Right lobe of liver (tissue), 4 donors: ENCODE results near the gene PTPRK.

Experiments used
- POLR2A ChIP-seq: fragments of 450-650 bp; IDR thresholded peaks from one replicate; pipeline ENCODE4 v1.6.1; 2017; ENCODE audit warnings: antibody characterized with exemption, mild to moderate bottlenecking
- TF ChIP-seq, protein P1 (sequence below), 4 donors: fragments of 200-600 bp in 3 of 4; fragments of 450-650 bp in 1 of 4; IDR thresholded peaks; one replicate each; pipeline versions ENCODE4 v1.5.1 to v1.8.0; 2016 to 2022; ENCODE audit warnings: antibody characterized with exemption in 4 of 4, mild to moderate bottlenecking in 2 of 4
- donor health status: DM: no; HTN: no; CAD: no.
- donor health status: DM: no; HTN: no; CAD: no.
- donor health status: DM: no; HTN: yes; CAD: no.

DNA sequence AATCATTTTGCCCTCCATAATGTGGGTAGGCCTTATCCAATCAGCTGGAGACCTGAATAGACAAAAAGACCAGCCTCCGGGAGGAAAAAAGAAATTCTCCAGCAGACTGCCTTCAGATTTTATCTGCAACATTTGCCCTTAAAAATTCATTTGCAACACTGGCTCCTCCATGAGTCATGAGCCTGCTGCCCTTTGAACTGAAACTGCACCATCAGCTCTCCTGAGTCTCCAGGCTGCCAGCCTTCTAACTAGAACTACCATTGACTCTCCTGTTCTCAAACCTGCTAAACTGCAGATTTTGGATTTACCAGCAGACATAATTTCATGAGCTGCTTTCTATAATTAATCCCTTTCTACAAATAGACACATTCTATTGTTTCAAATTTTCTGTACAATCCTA lies 395.7 kb downstream of the PTPRK start:
- TF ChIP-seq, protein P1, sequence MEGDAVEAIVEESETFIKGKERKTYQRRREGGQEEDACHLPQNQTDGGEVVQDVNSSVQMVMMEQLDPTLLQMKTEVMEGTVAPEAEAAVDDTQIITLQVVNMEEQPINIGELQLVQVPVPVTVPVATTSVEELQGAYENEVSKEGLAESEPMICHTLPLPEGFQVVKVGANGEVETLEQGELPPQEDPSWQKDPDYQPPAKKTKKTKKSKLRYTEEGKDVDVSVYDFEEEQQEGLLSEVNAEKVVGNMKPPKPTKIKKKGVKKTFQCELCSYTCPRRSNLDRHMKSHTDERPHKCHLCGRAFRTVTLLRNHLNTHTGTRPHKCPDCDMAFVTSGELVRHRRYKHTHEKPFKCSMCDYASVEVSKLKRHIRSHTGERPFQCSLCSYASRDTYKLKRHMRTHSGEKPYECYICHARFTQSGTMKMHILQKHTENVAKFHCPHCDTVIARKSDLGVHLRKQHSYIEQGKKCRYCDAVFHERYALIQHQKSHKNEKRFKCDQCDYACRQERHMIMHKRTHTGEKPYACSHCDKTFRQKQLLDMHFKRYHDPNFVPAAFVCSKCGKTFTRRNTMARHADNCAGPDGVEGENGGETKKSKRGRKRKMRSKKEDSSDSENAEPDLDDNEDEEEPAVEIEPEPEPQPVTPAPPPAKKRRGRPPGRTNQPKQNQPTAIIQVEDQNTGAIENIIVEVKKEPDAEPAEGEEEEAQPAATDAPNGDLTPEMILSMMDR (IDR thresholded peaks at IDR 0.05) = no peak
- no peak for TF ChIP-seq POLR2A
